ENCODE measurements around the gene GYG1.

The GYG1 gene

DNA sequence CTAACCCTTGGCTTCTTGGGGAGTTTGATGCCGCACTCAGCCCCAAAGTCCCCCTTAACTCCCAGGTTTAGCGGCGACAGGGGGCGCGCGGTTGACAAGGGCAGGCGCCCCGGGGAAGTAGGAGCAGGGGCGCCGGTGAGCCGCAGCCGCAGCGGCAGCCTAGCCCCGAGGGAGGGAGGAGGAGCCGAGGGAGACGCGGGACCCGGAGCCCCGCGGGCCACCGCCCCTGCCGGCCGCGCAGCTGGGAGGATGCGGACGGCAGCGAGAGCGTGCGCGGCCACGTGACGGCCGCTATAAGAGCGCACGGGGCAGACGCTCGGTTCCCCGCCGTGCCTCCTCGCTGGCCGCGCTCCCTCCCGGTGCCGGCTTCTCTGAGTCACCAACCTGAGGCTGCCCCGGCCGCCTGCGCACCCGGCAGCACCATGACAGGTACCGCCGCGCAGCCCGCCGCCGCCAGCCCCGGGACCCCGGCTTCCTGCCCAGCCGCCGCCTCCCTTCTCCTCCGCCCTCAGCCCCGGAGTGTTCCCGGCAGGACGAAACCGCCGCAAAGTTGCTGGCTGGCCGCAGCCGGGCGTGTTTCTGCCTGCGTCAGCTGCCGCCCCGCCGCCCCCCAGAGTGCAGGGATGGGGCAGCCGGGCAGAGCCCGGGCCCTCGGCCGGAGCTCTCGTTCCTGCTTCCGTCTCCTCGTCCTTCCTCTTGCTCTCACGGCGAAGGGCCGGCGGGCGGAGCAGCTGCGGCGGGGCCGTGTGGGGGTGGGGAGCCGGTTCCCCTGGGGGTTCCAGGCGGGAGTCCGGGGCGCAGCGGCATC lies at the start of gene GYG1:
TSS of gene GYG1 (plus strand) at position 322 of the 808 bp plus-strand sequence. CDS start at position 423, 101 bp downstream.
- peak within 1 kb of the TSS; percentile 84 for H3K4me3 ChIP-seq (ENCODE audit: low read depth, low read length)
- TF ChIP-seq, protein P1, sequence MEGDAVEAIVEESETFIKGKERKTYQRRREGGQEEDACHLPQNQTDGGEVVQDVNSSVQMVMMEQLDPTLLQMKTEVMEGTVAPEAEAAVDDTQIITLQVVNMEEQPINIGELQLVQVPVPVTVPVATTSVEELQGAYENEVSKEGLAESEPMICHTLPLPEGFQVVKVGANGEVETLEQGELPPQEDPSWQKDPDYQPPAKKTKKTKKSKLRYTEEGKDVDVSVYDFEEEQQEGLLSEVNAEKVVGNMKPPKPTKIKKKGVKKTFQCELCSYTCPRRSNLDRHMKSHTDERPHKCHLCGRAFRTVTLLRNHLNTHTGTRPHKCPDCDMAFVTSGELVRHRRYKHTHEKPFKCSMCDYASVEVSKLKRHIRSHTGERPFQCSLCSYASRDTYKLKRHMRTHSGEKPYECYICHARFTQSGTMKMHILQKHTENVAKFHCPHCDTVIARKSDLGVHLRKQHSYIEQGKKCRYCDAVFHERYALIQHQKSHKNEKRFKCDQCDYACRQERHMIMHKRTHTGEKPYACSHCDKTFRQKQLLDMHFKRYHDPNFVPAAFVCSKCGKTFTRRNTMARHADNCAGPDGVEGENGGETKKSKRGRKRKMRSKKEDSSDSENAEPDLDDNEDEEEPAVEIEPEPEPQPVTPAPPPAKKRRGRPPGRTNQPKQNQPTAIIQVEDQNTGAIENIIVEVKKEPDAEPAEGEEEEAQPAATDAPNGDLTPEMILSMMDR (IDR thresholded peaks at IDR 0.05; ENCODE audit: low read depth, low read length) = peak; percentile 29; the same call in 1 of the 2 replicates

DNA sequence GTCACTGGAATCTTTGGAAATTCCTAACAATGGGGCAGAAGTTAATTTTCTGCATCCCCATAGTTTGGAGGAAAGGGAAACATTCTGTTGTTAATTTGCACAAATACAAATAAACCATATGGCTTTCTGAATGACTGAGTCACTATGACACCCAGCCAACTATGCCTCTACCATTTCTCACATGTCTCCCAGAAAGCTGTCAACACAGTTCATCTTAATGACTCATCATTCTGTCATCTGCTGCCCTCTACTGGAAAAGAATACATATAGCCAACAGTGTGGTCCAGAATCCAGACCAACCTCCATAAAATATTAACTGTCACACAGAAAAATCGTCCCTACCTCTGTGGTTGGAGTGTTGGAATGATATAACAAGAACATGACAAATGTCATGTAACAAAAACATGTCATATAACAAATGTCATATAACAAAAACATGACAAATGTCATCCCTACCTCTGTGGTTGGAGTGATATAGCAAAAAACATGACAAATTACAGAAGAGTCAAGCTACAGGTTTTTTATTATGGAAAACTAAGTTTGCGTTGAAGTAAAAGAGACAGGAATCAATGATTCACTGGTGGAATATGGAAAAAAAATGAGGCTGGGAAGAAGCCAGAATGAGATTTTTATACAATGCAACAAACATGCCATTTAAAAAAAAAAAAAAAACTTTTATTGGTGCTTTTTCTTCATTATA lies 47.7 kb upstream of the GYG1 start:
- no peak overlapping the region for H3K4me3 ChIP-seq (ENCODE audit: low read depth, low read length)
- TF ChIP-seq, protein P1 (IDR thresholded peaks at IDR 0.05; ENCODE audit: low read depth, low read length) = peak; percentile 34; the same call in 1 of the 2 replicates

DNA sequence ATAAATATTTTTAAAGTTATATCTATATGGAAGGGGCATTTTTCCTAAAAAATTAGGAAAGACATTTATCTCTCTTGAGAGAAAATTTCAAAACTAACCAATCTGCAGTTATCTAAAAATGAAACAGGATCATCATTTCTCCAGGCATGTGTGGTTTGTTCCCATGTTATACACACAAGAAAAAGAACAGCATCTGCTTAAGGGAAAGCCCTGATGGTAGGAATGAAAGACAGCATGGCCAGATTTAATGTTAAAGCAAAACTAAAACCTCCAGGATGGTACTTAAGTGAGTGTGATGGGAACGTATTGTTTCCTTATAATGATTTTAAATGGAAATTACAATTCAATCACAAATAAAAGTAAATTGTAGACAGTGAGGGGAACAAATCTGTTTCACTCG lies 46.2 kb upstream of the GYG1 start:
- no peak overlapping the region for H3K4me3 ChIP-seq (ENCODE audit: low read depth, low read length)
- TF ChIP-seq, protein P1 (IDR thresholded peaks at IDR 0.05; ENCODE audit: low read depth, low read length) = no peak

DNA sequence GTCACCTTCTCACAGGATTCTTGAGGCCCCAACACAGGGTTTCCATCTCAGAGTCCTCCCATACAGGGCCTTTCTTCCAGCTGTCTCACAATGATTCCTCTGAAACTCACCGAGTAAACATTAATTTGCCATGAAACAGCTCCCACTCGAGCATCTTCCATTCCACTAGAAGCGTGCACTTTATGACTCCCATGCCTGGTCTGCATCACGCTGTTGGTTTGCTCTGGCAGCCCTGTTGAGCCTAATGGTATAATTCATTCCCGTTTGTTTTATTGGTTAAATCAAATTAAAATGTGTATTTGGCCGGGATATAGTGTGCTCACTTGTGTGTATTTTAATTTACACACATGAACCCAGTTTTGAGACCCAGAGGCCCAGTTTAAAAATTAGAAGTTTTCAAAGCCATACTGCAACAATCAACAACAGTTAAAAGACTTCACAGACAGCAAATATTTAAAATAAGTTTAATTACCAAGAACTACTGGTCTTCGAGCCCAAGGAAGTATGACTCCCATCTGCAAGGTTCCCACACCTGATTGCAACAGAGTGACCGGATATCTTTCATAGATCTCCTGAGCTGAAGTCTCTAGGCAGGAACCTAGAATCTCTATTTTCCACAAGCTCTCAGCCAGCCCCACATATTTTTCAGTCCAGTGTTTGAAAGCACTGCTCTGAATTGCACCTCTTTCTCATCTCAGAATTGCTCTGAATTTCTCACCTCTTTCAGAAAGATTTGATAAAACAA lies 42.3 kb upstream of the GYG1 start:
- TF ChIP-seq, protein P1 (IDR thresholded peaks at IDR 0.05; ENCODE audit: low read depth, low read length) = no peak

DNA sequence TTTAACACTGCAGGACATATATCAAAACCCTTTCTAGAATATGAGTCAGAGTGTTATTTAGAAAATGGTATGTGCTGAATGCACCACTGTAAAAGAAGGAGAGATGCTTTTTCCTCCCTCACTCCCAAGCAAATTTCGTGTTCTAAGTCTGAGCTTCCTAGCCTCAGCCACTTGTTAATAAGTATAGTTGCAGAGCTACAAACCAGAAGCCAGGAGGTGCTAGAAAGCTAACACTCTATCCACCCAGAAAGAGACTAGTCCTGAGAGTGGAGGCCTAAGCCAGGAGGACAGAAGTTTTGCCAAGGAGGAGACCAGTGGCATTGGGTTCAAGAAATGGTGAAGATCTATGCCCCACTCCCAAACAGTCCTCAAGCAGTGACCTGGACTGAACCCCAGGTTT lies 40.5 kb upstream of the GYG1 start:
- TF ChIP-seq, protein P1 (IDR thresholded peaks at IDR 0.05; ENCODE audit: low read depth, low read length) = peak; percentile 22; the same call in 1 of the 2 replicates

More for the DNA sequence above, 42.3 kb upstream of the GYG1 start:
- no peak overlapping the region for H3K4me3 ChIP-seq (ENCODE audit: low read depth, low read length)

DNA sequence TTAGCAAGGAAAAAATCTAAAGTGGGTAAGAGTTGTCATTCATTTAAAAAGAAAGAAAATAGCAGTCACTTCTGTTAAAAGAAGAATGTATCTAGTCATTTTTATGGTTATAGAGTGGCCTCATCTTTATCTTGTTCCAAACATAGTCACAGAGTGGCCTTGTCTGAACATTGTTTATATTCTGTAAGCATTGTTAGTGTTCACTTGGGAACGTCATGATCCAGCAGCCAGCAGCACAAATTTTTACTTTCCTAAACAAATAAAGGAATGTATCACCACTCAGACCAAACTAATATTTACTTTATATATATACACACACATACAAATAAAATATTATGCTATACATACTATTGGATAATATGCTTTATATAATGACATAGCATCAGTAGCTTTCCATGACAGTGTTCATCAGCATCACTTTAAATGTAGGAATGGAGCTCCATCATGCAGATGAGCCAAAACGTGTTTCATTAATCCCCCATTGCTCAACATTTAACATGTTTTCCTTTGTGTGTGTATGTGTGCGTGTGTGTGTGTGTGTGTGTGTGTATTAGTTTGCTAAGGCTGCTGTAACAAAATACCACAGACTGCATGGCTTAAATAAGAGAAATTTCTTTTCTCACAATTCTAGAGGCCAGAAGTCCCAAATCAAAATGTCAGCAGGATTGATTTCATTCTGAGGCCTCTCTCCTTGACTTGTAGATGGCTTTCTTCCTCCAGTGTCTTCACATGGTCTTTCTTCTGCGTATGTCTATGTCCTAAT lies 39.6 kb upstream of the GYG1 start:
- no peak overlapping the region for H3K4me3 ChIP-seq (ENCODE audit: low read depth, low read length)
- TF ChIP-seq, protein P1 (IDR thresholded peaks at IDR 0.05; ENCODE audit: low read depth, low read length) = no peak

More for the DNA sequence above, 40.5 kb upstream of the GYG1 start:
- H3K4me3 ChIP-seq (ENCODE audit: low read depth, low read length) = no peak overlapping the region

All from WI38 (cell line).